HG02610 (cell line): ENCODE data around the gene TTC19.
"Not testable (repeated sequence)": the region's sequence is repeated elsewhere in the genome, so short reads cannot be mapped to it uniquely, and the experiment has no call there.

Source experiments
- ATAC-seq: cut with Tn5 transposase; IDR thresholded peaks from one replicate; pipeline ENCODE4 v1.9.1; 2021; ENCODE audit warnings: mild to moderate bottlenecking, moderate library complexity; ENCODE audit not compliant: unreplicated experiment

The TTC19 gene

DNA sequence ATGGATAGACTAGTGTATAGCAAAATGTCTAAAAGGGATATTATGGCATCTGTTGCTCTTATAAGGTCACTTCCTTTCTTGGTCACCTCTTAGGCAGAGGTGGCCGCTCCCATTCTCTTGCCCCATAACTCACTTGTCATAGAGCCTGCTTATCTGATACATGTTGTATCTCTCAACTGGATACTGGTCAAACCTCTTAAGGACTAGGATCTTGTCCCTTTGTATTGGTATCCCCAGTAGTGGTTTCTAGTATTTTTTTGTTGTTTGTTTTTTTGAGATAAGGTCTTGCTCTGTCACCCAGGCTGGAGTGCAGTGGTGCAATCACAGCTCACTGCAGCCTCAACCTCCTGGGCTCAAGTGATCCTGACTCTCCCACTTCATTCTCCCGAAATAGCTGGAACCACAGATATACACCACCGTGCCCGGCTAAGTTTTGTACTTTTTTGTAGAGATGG lies 27.1 kb upstream of the TTC19 start:
- no peak for ATAC-seq

DNA sequence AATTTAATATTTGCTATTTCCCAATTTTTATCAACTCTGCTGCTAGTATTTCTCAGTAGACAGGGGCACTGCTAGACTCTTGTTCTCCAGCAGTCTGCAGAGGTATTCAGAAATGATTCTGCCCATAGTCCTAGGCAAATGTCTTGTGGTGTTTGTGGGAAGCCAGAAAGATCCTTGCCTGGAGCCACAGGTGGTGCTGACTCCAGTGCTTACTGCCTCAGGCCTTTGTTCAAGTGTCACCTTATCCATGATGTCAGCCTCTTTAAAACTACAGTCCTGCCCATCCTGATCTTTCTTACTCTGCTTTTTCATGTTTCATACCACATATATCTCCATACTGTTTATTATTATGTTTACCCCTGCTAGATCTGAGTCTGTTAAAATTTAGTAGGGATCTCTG lies 26.6 kb upstream of the TTC19 start:
- ATAC-seq: no peak

- ATAC-seq: no peak
Observed at GRCh38 chr17:15973834-15974233, 25.8 kb upstream of the TTC19 start.

DNA sequence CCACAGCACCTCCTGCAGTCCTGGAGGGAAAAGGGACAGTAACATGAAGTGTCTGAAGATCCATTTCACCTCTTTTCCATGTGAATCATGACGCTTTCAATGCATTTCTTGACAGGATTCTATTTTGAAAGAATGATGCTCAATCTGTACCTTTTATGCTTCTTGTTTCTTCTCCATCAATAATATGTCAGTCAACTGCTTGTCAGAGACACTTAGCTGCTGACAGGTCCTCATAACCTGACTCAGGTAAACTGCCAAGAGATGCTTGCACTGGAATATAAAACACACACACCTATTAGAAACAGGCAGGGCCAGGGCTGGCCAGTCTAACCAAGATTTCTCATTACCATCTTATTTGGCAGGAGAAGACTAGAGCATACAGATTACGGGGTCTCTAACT lies 21.7 kb upstream of the TTC19 start:
- ATAC-seq: no peak

DNA sequence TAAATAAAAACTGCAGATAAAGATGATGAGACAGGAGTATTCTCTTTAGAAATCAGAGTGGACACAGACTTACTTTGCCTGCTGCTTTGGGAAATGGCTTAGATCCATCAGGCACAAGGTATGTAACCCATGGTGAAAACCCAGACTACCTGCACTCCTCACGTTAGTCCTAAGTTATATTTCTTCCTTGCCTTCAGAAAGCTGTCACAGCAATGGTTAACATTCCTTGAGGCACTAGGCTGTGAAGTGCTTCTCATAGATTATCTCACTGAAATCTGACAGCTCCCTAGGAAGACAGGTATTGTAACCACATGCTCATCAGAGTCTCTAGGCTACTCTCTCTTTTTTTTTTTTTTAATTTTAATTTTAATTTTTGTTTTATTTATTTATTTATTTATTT lies 21.0 kb upstream of the TTC19 start:
- no peak for ATAC-seq

- not testable (repeated sequence) for ATAC-seq
Observed at GRCh38 chr17:15979013-15979412, 20.6 kb upstream of the TTC19 start.

GRCh38 chr17:15981208-15981607 lies 18.4 kb upstream of the TTC19 start:
- ATAC-seq: peak; percentile 75

- no peak for ATAC-seq
Observed at GRCh38 chr17:15981646-15982580, 17.7 kb upstream of the TTC19 start.

- no peak for ATAC-seq
Observed at GRCh38 chr17:15996322-15996721, 3.3 kb upstream of the TTC19 start.

- ATAC-seq: no peak
Observed at GRCh38 chr17:15998031-15998562, 1.5 kb upstream of the TTC19 start.

GRCh38 chr17:15999974-16000827 lies 577 bp downstream of the TTC19 start:
- peak; percentile 35 for ATAC-seq

DNA sequence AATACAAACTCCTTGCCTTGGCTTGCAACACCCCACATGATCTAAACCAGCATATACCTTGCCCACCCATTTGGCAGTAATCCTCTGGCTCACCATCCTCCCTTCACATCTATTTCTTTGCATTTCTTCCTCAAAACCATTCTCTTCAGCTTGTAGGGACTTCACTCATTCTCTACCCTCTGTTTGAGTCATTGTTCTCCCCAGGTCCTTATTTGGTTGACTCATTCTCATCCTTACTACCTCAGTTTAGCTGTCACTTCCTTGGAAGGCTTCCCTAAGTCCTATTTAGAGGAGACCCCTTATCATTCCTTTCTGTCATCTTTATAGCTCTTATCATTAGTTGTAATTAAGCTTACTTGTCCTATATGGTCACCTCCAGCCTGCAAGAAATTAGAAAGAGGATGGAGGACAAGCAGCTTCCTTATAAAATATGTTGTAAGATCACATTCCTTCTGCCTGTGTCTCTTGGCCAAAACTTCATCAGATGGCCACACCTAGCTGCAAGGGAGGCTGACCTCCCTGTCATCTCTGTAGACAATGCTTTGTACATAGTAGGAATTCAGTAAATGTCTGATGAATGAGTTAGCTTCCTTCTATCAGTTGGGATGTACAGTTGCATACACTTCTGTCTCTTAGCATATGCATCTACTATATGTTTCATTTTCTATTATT lies 1.7 kb downstream of the TTC19 start:
- ATAC-seq: no peak

- ATAC-seq: no peak
Observed at GRCh38 chr17:16002708-16003260, 3.2 kb downstream of the TTC19 start.

DNA sequence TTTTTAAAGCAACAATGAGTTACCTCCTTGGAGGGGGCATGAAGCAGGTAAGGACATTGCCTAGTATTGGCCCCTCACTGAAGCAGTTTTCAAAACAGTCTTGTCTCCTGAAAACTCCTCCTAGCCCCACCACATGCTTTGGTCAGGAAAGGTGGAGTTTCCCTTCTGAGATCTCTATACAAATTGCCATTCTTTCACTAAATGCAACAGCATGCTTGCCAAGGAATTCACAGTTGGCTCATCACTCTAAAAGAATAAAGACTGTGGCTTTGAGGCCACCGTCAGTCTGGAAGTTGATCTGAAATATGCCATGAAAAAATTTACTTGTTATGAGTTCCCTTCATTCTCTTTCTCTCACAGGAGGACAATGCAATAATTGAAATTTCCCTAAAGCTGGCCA lies 4.2 kb downstream of the TTC19 start:
- ATAC-seq: no peak

DNA sequence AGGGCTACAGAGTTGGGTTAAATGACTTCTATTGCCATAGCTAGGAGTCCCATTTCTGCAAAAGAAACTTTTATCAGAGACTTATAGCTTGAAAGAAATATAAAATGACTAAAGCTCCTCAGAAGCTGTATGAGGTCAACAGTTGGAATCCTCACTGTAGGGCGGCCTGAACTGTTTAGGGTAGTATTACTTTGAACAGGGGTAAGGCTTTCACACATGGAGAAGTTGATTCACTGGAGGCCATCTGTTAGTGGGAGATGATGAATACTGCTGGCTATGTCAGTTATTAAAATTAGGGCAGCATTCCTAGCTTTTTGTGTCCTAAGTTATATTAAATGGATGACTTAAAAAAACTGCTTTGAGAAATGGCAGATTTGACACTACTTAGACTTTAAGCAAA lies 6.0 kb downstream of the TTC19 start:
- no peak for ATAC-seq

- no peak for ATAC-seq
Observed at GRCh38 chr17:16007439-16007838, 7.8 kb downstream of the TTC19 start.

- no peak for ATAC-seq
Observed at GRCh38 chr17:16013943-16014407, 14.4 kb downstream of the TTC19 start.

DNA sequence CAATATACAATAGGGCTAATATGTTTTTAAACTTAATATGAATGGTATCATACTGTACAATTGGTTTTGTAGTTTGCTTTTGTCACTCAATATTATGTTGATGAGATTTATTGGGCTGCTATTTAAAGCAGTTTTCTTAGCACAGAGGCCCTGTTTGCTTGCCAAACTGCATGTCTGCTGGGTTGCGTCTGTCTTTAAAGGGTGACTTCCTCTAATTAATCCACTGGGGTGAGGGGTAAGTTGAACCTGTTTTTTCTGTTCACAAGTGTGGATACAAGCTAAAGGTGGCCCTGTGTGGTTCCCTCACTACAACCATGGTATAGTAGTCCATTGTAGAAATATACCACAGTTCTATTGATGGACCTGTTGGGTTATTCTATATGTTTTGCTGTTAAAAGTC lies 19.7 kb downstream of the TTC19 start:
- ATAC-seq: no peak

GRCh38 chr17:16023881-16024280 lies 24.3 kb downstream of the TTC19 start:
- ATAC-seq: no peak

- ATAC-seq: no peak
Observed at GRCh38 chr17:16025202-16025601, 25.6 kb downstream of the TTC19 start.

GRCh38 chr17:16026895-16027294 lies 27.3 kb downstream of the TTC19 start:
- ATAC-seq: no peak
